Endothelial cell of umbilical vein (primary cell): ENCODE measurements around the gene OR2F1. TPM values are rescaled to one million over a fixed set of nuclear protein-coding genes. Genes with fewer than 3 reads are reported as not detected.

Experiments used
- BruUV-seq: library from RNA; stranded (reverse); fragments of 400-500 nt; replicated peaks from 2 replicates; lab custom pipeline; 2021; lab: Mats Ljungman, UMichigan
- CTCF ChIA-PET: fragments of 300-600, 350-600 bp; sonication (Branson Sonifier 250); formaldehyde crosslinking; loops from one replicate; lab custom pipeline; 2021; ENCODE audit warnings: antibody characterized with exemption, inconsistent platforms; lab: Charles Lee
- POLR2A ChIA-PET: fragments of 300-600, 350-600 bp; sonication (Branson Sonifier 250); formaldehyde crosslinking; loops from one replicate; lab custom pipeline; 2021; ENCODE audit warnings: antibody characterized with exemption, inconsistent platforms; lab: Charles Lee
- DNase-seq: peaks from one replicate; pipeline ENCODE4 v3.0.0-alpha.2; 2011; ENCODE audit warnings: low read depth, low spot score
- FAIRE-seq: peaks from 2 replicates; lab custom pipeline; 2011; peaks lifted over from hg19 to GRCh38; lab: Jason Lieb, UNC
- H2AFZ ChIP-seq: 2 replicates; pipeline ENCODE4 v1.6.0; 2012; ENCODE audit warnings: low read depth, low read length, control low read depth, inconsistent platforms
- H3K27ac ChIP-seq: 2 replicates; pipeline ENCODE4 v1.5.1; 2011; ENCODE audit warnings: low read depth, mild to moderate bottlenecking, control low read depth, low read length, moderate library complexity; ENCODE audit not compliant: insufficient read depth
- H3K27me3 ChIP-seq, 2 experiments: 2 replicates each; pipeline versions ENCODE4 v1.6.0 to v1.6.1; 2011; ENCODE audit warnings: low read length in 2 of 2, mixed read lengths in 1 of 2; ENCODE audit not compliant: control insufficient read depth in 2 of 2, insufficient read depth in 2 of 2
- H3K36me3 ChIP-seq, 2 experiments: 2 replicates in 1 of 2; 3 replicates in 1 of 2; pipeline ENCODE4 v1.5.1; 2011; ENCODE audit warnings: low read length in 2 of 2, mild to moderate bottlenecking in 1 of 2, moderate library complexity in 1 of 2; ENCODE audit not compliant: control insufficient read depth in 2 of 2, insufficient read depth in 2 of 2; ENCODE audit errors: extremely low read depth in 1 of 2
- H3K4me1 ChIP-seq: 3 replicates; pipeline ENCODE4 v1.5.1; 2011; ENCODE audit warnings: mild to moderate bottlenecking, low read length; ENCODE audit not compliant: control insufficient read depth, insufficient read depth; ENCODE audit errors: extremely low read depth
- H3K4me2 ChIP-seq: 2 replicates; pipeline ENCODE4 v1.6.1; 2011; ENCODE audit warnings: low read length, control low read depth, mixed read lengths; ENCODE audit not compliant: insufficient read depth
- H3K4me3 ChIP-seq, 3 experiments: fragments of 200-600 bp in 1 of 3; sonication (generic), shearing (Covaris generic) in 1 of 3; replicated peaks in 1 of 3; 2 replicates each; pipeline ENCODE4 v1.5.1; 2011 to 2016; ENCODE audit warnings: control low read depth in 3 of 3, low read length in 3 of 3, mild to moderate bottlenecking in 2 of 3, inconsistent platforms in 1 of 3, low read depth in 1 of 3, moderate library complexity in 1 of 3; ENCODE audit not compliant: insufficient read depth in 1 of 3
- H3K79me2 ChIP-seq: 2 replicates; pipeline ENCODE4 v1.6.0; 2012; ENCODE audit warnings: low read length, inconsistent platforms; ENCODE audit not compliant: control insufficient read depth, insufficient read depth
- H3K9ac ChIP-seq: replicated peaks from 2 replicates; pipeline ENCODE3; 2011; ENCODE audit warnings: low read length, control low read depth; ENCODE audit not compliant: insufficient read depth; ENCODE audit errors: extremely low read depth
- H3K9me1 ChIP-seq: replicated peaks from 3 replicates; pipeline ENCODE4 v1.6.0; 2011; ENCODE audit warnings: mild to moderate bottlenecking, low read length; ENCODE audit not compliant: control insufficient read depth, insufficient read depth; ENCODE audit errors: extremely low read depth
- H3K9me3 ChIP-seq: replicated peaks from 2 replicates; pipeline ENCODE4 v1.5.1; 2012; ENCODE audit warnings: low read length, inconsistent platforms; ENCODE audit not compliant: control insufficient read depth, insufficient read depth
- H4K20me1 ChIP-seq: replicated peaks from 2 replicates; pipeline ENCODE3; 2011; ENCODE audit warnings: mild to moderate bottlenecking, low read length; ENCODE audit not compliant: control insufficient read depth, insufficient read depth; ENCODE audit errors: extremely low read depth
- EZH2 ChIP-seq: IDR thresholded peaks from 2 replicates; pipeline ENCODE4 v1.6.1; 2012; ENCODE audit warnings: borderline replicate concordance, low read depth, mild to moderate bottlenecking, moderate library complexity, low read length, inconsistent platforms; ENCODE audit not compliant: severe bottlenecking
- FOS ChIP-seq: IDR thresholded peaks from 2 replicates; pipeline ENCODE4 v1.6.1; 2011; ENCODE audit warnings: mild to moderate bottlenecking, low read length, moderate library complexity, borderline replicate concordance; ENCODE audit not compliant: insufficient read depth
- dilution Hi-C: fragments of 300-500 bp; cut with MboI; formaldehyde crosslinking; loops from one replicate; pipeline ENCODE4 v1.15.0; 2019; ENCODE audit warnings: low sequenced_read_pairs; ENCODE audit not compliant: extremely low pct_ligation_motif_present
- intact Hi-C: fragments of 100-400 bp; cut with micrococcal nuclease; formaldehyde crosslinking; loops from one replicate; pipeline ENCODE4 v1.10.0; 2022
- polyA plus RNA-seq, 4 experiments: library from polyadenylated mRNA; depleted of rRNA in 3 of 4; stranded (reverse) in 3 of 4; unstranded in 1 of 4; fragments of >200 nt; gene quantifications; 2 replicates each; pipeline versions ENCODE4 v1.2.1 to v1.2.3, GENCODE V29; 2011 to 2012; ENCODE audit warnings: missing spikeins in 1 of 4
- total RNA-seq: library from RNA; stranded (reverse); gene quantifications from 2 replicates; pipeline ENCODE4 v1.2.3, GENCODE V29; 2021

OR2F1 gene
- total and polyA plus RNA-seq, 2 donors (not counting 3 experiments of a cell fraction or from before 2014, with no cell fraction given), result not detected

- no peak overlapping the region for H3K9ac ChIP-seq
- no peaks in the 10 kb centered on the region for H3K36me3 ChIP-seq
- dilution Hi-C loops, result no loop called here
- ChIA-PET CTCF (no interaction called here), POLR2A (no interaction called here)
- intact Hi-C loops, result no loop called here
- no peak overlapping the region for H3K27ac ChIP-seq
- no peak overlapping the region for H3K4me2 ChIP-seq
- FAIRE-seq (no peak), DNase-seq (no peak)
- no peaks in the 10 kb centered on the region for H3K9me3 ChIP-seq
- no TSS peak for BruUV-seq
- TF ChIP-seq FOS (no peak), EZH2 (no peak)
- H3K4me1 ChIP-seq, result no peaks in the 10 kb centered on the region
- H3K79me2 ChIP-seq, result no peaks in the 10 kb centered on the region
- no peak overlapping the region for H3K4me3 ChIP-seq
- no peaks in the 10 kb centered on the region for H3K27me3 ChIP-seq
- H4K20me1 ChIP-seq, result no peaks in the 10 kb centered on the region
- no peak overlapping the region for H2AFZ ChIP-seq
- no peaks in the 10 kb centered on the region for H3K9me1 ChIP-seq
Measured at GRCh38 chr7:143965280-143965679, 10.6 kb downstream of the OR2F1 start.

- Histone ChIP-seq H2AFZ (no peak overlapping the region), H3K9me1 (no peaks in the 10 kb centered on the region), H3K4me1 (no peaks in the 10 kb centered on the region), H3K36me3 (no peaks in the 10 kb centered on the region), H3K79me2 (no peaks in the 10 kb centered on the region), H3K9me3 (no peaks in the 10 kb centered on the region), H3K27me3 (no peaks in the 10 kb centered on the region), H3K4me2 (no peak overlapping the region), H3K4me3 (no peak overlapping the region), H3K9ac (no peak overlapping the region), H4K20me1 (no peaks in the 10 kb centered on the region), H3K27ac (no peak overlapping the region)
- ChIA-PET CTCF (no interaction called here), POLR2A (no interaction called here)
- no TSS peak for BruUV-seq
- dilution Hi-C loops (no loop called here), intact Hi-C loops (no loop called here)
- DNase-seq, result no peak
- FAIRE-seq, result no peak
- TF ChIP-seq EZH2, result no peak
Measured at GRCh38 chr7:143967398-143967797, 12.8 kb downstream of the OR2F1 start.
